Stimulated activated CD4-positive, alpha-beta T cell treated with anti-CD3 and anti-CD28 coated beads, Interleukin-15, amount 100 ng/mL, for 1 hour (primary cell): ENCODE data around the gene TAF11L8.
"Not testable (repeated sequence)": the region's sequence is repeated elsewhere in the genome, so short reads cannot be mapped to it uniquely, and the experiment has no call there.

Experiments
- DNase-seq, 2 donors: peaks; one replicate each; pipeline ENCODE4 v3.0.0-alpha.2; 2020; ENCODE audit warnings: low read depth in 1 of 2, low spot score in 1 of 2

The TAF11L8 gene

DNA sequence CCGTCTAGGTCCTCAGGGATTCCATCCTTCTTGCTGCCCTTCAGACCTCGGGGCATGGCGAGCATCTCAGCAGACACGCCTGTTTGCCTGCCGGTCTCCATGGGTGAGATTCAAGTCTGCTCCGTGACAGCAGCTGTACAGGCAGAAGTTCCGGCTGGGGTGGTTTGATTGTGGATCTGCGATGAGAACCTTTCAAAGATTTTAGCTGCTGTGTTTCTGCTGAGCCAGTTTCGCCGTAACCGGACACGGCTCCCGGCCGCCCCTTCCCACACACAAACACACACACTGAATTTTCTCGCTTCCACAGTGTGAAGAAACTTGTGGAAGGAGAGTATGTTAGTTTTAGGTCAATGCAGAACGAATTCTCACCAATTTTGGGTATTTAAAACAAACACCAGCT lies at the start of gene TAF11L8:
TAF11L8 (minus strand) TSS at position 101 of the 400 bp plus-strand sequence.
- DNase-seq = not testable (repeated sequence)

DNA sequence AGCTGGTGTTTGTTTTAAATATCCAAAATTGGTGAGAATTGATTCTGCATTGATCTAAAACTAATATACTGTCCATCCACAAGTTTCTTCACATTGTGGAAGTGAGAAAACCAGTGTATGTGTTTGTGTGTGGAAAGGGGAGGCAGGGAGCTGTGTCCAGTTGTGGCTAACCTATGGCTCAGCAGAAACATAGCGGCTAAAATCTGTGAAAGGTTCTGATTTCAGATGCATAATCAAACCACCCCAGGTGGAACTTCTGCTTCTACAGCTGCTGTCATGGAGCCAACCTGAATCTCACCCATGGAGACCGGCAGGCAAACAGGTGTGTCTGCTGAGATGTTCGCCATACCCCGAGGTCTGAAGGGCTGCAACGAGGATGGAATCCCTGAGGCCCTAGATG lies 43.4 kb upstream of the TAF11L8 start, which contains the start of gene TAF11L14:
TAF11L14 (plus strand) TSS at position 301 of the 400 bp plus-strand sequence.
- DNase-seq = no peak

DNA sequence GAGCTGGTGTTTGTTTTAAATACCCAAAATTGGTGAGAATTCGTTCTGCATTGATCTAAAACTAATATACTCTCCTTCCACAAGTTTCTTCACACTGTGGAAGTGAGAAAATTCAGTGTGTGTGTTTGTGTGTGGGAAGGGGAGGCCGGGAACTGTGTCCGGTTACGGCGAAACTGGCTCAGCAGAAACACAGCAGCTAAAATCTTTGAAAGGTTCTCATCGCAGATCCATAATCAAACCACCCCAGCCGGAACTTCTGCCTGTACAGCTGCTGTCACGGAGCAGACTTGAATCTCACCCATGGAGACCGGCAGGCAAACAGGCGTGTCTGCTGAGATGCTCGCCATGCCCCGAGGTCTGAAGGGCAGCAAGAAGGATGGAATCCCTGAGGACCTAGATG lies 41.0 kb upstream of the TAF11L8 start, which contains the start of gene TAF11L13:
TAF11L13 (plus strand) TSS at position 301 of the 400 bp plus-strand sequence.
- DNase-seq = not testable (repeated sequence)

DNA sequence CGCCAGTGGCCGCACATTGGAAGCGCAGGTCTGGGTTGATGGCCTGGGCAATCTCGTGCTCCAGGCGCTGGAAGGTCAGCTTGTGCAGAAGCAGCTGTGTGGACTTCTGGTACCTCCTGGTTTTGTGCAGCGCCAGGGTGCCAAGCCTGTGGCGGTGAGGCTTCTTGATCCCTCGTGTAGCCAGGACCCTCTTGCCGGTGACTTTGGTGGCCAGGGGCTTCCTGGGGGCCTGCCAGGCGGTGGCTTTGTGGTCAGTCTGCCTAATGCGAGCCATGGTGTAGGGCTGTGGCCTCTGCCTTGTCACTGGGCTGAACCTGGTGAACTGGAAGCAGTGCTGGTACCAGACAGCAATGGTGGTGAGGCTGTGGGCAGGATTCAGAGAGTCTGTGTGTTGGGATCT lies 34.9 kb upstream of the TAF11L8 start:
- DNase-seq = no peak

DNA sequence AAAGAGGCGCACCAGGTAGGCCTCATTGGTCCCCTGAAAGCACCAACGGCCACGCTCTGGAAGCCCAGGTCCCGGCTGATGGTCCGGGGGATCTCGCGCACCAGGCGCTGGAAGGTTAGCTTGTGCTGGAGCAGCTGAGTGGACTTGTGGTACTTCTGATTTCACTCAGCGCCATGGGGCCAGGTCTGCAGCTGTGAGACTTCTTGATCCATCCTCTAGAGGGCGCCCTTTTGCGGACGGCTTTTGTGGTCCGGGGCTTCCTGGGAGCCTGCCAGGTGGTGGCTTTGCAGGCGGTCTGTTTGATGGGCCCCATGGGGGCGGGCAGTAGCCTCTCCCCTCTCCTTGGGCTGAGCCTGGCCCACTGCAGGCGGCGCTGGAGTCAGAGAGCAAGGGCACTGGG lies 29.9 kb upstream of the TAF11L8 start:
- DNase-seq = no peak

DNA sequence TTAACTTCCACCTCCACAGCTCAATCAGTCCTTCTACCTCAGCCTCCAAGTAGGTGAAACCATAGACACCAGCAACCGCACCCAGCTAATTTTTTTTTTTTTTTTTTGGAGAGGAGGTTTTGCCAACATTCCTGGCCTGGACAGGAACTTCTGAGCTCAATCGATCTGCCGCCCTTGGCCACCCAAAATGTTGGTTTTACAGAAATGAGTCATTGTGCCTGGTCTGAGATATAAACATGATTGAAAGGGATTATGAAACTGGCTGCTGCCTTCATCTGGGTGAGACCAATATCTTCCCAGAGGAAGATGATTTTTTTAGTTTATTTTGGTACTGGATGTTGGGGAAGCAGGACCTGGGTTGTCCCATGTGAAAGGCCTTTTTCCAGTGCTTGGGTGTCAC lies 28.6 kb upstream of the TAF11L8 start:
- DNase-seq = no peak

DNA sequence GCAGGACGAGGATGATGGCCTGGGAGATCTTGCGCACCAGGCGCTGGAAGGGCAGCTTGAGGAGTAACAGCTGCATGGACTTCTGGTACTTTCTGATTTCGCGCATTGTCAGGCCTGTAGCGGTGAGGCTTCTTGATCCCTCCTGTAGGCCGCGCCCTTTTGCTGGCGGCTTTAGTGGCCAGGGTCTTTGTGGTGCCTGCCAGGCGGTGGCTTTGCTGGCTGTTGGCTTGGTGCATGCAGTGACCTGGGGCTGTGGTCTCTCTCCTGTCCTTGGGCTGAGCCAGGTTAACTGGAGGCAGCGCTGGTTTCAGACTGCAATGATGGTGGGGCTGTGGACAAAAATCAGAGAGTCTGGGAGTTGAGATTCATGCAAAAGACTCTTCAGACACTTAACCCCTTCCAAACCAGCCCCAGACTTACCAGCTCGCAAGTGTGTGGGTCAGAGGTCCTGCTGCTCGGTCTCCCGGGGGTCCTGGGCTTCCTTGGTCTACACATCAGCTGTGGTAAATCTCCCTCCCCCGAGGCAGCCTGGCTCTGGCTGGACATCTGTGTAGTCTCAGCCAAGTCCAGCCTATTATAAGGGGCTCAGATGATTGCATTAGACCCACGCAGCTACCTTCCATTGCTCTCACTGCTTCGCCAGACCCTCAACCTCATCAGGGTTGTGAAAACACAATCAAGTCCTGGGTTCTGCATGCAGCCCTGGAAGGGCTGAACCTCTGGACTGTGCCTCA lies 24.3 kb upstream of the TAF11L8 start:
- no peak for DNase-seq

DNA sequence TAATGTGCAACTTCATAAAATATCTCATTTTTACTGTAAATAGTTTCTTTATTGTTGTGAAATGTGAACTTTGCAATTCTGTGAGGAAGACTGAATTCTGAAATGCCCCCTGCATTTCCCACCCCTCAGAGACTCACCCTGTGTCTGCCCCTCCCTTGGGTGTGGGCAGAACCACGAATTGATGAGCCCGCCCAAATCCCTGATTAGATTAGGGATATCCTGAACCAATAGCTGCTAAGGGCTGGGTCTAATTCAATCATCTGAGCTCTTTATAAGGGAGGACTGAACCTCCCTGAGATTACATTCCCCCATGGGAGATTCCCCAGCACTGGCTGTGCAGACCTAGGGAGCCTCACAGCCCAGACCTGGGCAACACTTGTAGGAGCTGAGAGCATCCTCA lies 19.3 kb upstream of the TAF11L8 start, which contains the start of gene TAF11L12:
TAF11L12 (plus strand) TSS at position 301 of the 400 bp plus-strand sequence.
- DNase-seq = not testable (repeated sequence)

DNA sequence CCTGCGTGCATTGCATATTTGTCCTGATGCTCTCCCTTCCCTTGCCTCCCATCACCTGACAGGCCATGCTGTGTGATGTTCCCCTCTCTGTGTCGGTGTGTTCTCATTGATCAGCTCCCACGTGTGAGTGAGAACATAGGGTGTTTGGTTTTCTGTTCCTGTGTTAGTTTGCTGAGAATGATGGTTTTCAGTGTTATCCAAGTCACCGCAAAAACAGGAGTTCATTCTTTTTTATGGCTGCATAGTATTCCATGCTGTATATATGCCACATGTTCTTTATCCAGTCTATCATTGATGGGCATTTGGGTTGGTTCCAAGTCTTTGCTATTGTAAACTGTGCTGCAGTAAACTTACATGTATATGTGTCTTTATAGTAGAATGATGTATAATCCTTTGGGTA lies 16.7 kb upstream of the TAF11L8 start:
- not testable (repeated sequence) for DNase-seq

DNA sequence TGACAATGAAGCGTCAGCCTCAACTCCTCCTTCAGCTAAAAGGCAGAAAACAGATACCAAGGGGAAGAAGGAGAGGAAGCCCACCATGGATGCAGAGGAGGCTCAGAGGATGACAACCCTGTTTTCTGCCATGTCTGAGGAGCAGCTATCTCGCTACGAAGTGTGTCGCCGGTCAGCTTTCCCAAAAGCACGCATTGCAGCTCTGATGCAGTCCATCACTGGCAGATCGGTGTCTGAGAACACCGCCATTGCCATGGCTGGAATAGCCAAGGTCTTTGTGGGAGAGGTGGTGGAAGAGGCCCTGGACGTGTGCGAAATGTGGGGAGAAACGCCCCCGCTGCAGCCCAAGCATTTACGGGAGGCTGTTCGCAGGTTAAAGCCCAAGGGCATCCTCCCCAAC lies 14.2 kb upstream of the TAF11L8 start:
- no peak for DNase-seq

DNA sequence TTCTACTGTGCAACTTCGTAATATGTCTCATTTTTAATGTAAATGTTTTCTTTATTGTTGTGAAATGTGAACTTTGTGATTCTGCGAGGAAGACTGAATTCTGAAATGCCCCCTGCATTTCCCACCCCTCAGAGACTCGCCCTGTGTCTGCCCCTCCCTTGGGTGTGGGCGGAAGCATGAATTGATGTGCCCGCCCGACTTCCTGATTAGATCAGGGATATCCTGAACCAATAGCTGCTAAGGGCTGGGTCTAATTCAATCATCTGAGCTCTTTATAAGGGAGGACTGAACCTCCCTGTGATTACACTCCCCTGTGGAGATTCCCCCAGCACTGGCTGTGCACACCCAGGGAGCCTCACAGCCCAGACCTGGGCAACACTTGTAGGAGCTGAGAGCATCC lies 13.1 kb upstream of the TAF11L8 start, which contains the start of gene TAF11L11:
TAF11L11 (plus strand) TSS at position 304 of the 400 bp plus-strand sequence.
- DNase-seq = not testable (repeated sequence)

DNA sequence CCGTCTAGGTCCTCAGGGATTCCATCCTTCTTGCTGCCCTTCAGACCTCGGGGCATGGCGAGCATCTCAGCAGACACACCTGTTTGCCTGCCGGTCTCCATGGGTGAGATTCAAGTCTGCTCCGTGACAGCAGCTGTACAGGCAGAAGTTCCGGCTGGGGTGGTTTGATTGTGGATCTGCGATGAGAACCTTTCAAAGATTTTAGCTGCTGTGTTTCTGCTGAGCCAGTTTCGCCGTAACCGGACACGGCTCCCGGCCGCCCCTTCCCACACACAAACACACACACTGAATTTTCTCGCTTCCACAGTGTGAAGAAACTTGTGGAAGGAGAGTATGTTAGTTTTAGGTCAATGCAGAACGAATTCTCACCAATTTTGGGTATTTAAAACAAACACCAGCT lies 7.0 kb upstream of the TAF11L8 start, which contains the start of gene TAF11L10:
TAF11L10 (minus strand) TSS at position 101 of the 400 bp plus-strand sequence.
- not testable (repeated sequence) for DNase-seq

DNA sequence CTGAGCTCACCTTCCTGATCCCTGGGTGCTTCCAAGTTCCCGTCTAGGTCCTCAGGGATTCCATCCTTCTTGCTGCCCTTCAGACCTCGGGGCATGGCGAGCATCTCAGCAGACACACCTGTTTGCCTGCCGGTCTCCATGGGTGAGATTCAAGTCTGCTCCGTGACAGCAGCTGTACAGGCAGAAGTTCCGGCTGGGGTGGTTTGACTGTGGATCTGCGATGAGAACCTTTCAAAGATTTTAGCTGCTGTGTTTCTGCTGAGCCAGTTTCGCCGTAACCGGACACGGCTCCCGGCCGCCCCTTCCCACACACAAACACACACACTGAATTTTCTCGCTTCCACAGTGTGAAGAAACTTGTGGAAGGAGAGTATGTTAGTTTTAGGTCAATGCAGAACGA lies 3.5 kb upstream of the TAF11L8 start, which contains the start of gene TAF11L9:
TAF11L9 (minus strand) TSS at position 140 of the 400 bp plus-strand sequence.
- DNase-seq = not testable (repeated sequence)

DNA sequence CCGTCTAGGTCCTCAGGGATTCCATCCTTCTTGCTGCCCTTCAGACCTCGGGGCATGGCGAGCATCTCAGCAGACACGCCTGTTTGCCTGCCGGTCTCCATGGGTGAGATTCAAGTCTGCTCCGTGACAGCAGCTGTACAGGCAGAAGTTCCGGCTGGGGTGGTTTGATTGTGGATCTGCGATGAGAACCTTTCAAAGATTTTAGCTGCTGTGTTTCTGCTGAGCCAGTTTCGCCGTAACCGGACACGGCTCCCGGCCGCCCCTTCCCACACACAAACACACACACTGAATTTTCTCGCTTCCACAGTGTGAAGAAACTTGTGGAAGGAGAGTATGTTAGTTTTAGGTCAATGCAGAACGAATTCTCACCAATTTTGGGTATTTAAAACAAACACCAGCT lies 5.1 kb downstream of the TAF11L8 start, which contains the start of gene TAF11L7:
TAF11L7 (minus strand) TSS at position 101 of the 400 bp plus-strand sequence.
- DNase-seq = not testable (repeated sequence)
